MM.1S (cell line): ENCODE data around the gene MEF2C.

Experiments used
- CTCF ChIP-seq: fragments of 300-600 bp; sonication (generic); IDR thresholded peaks from 2 replicates; pipeline ENCODE4 v1.5.1; 2016; ENCODE audit warnings: antibody characterized with exemption, low read length, mixed read lengths
- EZH2 ChIP-seq: fragments of 300-600 bp; sonication (generic); optimal IDR thresholded peaks from 2 replicates; pipeline ENCODE3; 2017; ENCODE audit warnings: low read depth, mild to moderate bottlenecking, antibody characterized with exemption, low read length, mixed read lengths
- EZH2phosphoT487 ChIP-seq: fragments of 300-600 bp; sonication (generic); IDR thresholded peaks from 2 replicates; pipeline ENCODE4 v1.6.1; 2018; ENCODE audit warnings: antibody characterized with exemption, low read length

GRCh38 chr5:88837222-88837621 lies 45.8 kb downstream of the MEF2C start:
- no peak for TF ChIP-seq EZH2
- TF ChIP-seq CTCF, result no peak
- no peak for TF ChIP-seq EZH2phosphoT487
